ENCODE data around the gene IFRD2.
A peak's percentile ranks its signal among the peaks of the same experiment; 100 is the strongest.

IFRD2 gene

DNA sequence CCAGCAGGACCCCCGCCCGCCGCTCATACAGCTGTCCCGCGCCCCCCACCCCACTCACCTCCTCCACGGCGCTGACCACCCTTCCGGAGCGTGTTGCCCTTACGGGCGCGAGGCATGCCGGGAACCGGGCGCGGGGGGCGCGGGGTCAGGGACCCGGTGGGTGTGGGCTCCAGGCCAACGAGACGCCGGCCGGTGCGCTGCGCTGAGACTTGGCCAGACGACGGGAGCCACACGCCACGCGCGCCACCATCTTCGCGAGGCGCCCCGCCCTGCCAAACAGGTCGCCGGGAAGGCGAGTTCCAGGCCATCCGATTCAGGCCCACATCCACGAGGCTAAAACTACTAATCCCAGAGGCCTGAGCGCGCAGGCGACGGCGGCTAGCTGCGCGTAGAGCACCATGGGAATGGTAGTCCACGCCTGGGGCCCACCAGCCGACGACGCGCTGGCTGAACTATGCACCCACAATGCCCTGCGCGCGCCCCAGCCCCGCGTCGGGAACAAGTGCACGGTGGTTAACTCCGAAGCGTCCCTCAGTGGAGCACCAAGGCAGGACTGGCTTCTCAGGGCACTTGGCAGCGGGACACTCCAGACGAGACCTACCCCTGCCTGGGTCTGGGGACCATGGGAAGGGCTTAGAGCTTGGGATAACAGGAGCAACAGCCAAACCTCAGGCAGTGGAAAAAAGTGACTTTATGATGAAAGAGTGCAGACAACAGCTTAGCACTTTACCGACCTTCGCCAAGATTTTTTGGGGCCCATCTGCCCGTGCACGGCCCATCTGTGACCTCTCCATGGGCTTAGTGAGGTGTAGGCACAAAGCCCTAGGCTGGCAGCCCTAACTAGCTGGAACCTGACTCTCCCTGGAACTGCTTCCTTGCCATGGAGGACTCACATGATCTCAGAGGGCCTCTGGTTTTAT lies at the start of gene IFRD2:
IFRD2 (minus strand) TSS at position 271 of the 920 bp plus-strand sequence; CDS start at position 116, 155 bp downstream.
- DNase-seq, result peak; percentile 87 to 91

DNA sequence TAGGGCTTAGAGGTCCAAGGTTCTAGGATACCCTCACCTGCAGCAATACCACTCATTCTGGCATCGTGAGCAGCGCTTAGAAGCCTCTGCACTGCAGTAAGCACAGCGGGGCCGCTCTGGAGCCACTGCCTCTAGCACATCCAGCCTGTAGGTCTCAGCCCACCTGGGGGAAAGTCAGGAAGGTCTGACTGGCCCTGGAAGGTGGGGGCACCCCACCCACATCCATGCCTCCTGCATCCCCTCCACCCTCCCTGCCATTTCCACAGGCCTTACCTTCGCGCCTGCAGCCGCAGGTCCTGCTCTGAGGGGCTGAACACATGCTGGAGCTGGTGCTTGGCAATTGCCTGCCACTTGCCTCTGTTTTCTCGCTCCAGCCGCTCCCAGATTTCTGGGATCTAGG lies 49.3 kb upstream of the IFRD2 start:
- no peak for DNase-seq

GRCh38 chr3:50340448-50341329 lies 48.5 kb upstream of the IFRD2 start, which contains the start of gene RASSF1:
Gene RASSF1, minus strand, starts transcription at chr3:50340836. Its CDS starts 31 bp downstream, at chr3:50340805.
- DNase-seq, result peak; percentile 64 to 68

GRCh38 chr3:50340147-50340447 lies 47.9 kb upstream of the IFRD2 start:
- DNase-seq, result no peak

DNA sequence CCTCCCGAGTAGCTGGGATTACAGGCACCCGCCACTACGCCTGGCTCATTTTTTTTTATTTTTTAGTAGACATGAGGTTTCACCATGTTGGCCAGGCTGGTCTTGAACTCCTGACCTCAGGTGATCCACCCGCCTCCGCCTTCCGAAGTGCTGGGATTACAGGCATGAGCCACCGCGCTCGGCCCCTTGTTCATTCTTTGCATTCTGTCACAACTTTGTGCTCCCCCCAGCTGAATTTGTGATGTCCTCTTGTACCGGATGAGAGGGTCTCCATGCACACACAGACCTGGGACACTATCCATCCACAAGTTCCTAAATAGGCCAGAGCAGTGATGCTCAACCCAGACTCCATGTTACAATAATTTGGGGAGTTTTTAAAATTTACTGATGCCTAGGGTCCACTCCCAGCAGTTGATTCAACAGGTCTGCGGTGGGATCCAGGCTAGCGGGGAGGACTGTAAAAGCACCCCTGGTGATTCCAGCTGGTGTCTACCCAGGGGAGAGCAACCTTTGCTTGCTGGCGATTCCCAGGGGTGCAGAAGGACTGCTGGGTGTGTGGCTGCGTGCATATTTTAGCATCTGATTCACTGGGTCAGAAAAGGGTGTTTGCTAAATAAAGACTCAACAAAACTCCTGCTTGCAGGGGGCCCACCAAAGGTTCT lies 47.4 kb upstream of the IFRD2 start:
- DNase-seq, result no peak

- no peak for DNase-seq
Measured at GRCh38 chr3:50338965-50339364, 46.7 kb upstream of the IFRD2 start.

DNA sequence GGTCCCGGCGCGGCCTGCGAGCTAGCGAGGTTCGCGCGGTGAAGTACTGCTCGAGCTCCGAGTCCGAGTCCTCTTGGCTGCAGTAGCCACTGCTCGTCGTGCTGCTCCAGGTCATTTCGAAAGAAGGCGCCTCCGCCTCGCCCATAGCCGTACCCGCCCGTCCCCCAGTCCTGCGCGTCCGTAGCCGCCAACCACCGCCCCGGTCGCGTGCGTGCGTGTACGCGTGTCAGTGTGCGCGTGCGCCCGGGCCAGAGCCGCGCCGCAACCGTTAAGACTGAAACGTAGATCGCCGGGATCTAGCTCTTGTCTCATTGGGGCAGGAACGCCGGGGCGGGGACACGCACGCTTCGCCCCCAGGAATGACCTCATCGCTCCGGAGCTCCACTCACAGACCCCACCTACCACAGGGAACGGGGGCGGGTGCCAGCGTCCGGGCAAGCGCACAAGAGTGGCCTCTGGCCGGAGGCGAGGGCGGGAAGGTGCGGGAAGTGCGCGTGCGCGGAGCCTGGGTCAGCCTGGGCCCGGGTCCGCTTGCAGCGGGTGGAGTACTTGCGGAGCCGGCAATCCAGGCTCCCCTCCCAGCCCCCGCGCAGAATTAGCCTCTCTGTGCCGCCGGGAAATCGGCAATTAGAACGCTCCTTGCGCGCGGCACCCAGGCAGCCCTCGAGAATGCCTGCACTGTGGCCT lies 45.1 kb upstream of the IFRD2 start:
- DNase-seq, result peak; percentile 94

DNA sequence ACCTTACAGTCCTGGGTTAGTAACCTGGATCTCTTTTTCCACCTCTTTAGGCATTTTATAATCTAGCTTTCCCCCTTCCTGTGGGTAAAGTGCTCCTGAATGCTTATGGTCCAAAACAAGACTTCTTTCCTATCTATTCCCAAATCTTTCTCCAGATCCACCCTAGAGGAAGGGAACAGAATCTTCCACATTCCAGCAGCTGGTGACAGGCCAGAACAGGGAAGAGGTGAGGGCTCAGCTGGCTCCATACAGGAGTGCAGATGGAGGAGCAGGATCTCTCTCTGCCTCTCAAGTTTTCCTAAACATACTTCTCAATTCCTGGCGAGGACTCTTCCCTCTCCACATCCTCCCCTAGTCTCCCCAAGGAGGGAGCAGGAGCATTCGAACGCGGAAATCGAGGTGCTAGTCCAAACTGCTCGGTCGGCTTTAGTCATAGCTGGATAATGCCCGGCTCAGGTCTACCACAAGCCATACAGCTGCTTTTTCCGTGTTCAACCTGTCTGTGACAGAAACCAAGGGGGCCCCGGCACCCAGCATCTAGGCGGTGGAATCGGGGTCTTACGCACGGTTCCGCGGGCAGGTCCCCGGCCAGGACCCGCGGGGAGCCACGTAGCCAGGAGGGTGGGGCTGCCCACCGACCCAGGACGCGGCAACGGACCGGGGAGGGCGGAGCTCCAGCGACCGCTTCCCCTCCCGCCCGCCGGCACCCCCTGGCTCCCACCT lies 44.4 kb upstream of the IFRD2 start:
- DNase-seq, result no peak

- DNase-seq, result no peak
Measured at GRCh38 chr3:50334339-50335075, 42.3 kb upstream of the IFRD2 start.

- no peak for DNase-seq
Measured at GRCh38 chr3:50333744-50334328, 41.6 kb upstream of the IFRD2 start.

DNA sequence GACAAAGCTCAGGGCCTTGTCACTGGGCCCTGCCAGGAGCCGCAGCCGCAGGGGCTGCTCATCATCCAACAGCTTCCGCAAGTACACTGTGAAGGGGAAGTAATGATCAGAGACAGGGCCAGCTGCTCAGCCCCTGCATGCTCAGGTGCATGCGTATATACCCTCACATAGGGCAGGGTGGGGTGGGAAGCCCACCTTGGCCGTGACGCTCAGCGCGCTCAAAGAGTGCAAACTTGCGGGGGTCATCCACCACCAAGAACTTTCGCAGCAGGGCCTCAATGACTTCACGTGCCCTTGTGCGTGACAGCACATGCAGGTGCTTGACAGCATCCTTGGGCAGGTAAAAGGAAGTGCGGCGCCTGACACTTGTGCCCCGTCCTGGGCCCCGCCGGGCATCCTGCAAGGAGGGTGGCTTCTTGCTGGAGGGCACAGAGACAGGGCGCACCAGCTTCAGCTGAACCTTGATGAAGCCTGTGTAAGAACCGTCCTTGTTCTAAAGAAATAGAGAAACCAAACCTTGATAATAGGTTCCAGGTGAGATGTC lies 39.2 kb upstream of the IFRD2 start:
- DNase-seq, result no peak

- no peak for DNase-seq
Measured at GRCh38 chr3:50330330-50330729, 38.1 kb upstream of the IFRD2 start.

DNA sequence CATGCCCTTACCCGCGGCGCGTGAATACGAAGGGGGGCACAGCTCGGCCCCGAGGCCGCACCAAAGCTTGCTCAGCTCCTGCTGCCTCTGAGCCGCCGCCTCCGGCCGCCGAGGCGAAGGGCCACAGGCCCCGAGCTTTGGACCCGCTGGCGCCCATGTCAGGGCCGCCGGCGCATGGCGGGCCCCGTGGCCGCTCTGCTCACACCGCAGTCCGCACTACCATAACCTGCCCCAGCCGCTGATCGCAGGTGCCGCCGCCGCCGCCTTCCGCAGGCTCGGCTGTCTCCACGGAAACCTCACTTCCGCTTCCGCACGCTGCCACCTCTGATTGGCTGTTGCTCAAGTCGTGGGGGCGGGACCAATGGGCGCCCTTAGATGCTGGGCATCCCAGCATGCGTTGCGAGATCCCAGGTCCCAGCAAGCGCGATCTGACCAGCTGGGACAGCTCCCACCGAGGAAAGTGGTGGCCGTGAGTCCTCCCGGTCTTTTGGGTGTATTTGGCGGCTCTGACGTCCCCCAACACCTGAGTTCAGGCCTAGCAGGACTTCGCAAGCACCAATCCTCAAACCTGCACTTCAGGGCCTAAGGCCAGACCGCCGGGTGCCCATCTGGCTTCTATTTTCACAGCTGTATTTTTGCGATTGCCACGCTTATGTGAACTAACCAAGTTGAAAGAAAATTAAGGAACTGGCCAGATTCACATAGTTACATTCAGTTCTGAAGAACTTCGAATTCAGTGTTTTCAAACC lies 35.9 kb upstream of the IFRD2 start, which contains the start of gene TUSC2:
TUSC2 (minus strand) TSS at position 281 of the 749 bp plus-strand sequence; CDS start at position 157, 124 bp downstream.
- DNase-seq, result peak; percentile 92

- DNase-seq, result no peak
Measured at GRCh38 chr3:50327129-50327528, 34.9 kb upstream of the IFRD2 start.

GRCh38 chr3:50326182-50326541 lies 33.9 kb upstream of the IFRD2 start:
- no peak for DNase-seq

DNA sequence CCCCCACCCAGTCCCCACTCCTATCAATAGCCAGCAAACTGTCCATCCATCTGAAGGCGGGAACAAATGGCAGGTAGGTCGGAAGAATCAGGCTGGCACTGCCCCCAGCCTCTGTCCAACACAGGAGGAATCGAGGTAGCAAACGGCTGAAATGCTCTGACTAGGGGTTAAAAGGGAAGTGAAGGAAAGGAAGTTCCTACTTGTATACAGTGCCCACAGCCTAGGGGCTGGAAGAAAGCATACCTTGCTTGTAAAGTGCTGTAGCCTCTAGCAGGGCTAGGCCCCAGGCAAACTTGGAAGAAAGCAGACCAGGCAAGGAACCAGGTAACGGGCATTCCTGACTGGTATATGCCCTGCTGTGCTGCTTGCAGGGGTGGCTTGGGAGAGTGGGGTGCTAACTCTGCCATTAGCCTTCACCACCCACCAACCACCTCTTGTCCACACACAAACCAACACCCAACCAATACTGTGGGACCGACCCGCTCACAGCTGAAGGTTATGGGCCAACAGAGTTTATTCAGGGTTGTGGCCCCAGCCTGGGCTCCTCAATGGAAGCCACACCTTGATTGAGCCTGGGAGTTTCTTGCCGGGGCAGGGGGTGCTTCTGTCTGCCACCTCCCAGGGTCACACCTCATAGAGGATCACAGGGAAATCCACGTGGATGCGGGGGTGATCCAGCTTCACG lies 33.4 kb upstream of the IFRD2 start:
- DNase-seq, result no peak

GRCh38 chr3:50325113-50325480 lies 32.9 kb upstream of the IFRD2 start:
- DNase-seq, result no peak

DNA sequence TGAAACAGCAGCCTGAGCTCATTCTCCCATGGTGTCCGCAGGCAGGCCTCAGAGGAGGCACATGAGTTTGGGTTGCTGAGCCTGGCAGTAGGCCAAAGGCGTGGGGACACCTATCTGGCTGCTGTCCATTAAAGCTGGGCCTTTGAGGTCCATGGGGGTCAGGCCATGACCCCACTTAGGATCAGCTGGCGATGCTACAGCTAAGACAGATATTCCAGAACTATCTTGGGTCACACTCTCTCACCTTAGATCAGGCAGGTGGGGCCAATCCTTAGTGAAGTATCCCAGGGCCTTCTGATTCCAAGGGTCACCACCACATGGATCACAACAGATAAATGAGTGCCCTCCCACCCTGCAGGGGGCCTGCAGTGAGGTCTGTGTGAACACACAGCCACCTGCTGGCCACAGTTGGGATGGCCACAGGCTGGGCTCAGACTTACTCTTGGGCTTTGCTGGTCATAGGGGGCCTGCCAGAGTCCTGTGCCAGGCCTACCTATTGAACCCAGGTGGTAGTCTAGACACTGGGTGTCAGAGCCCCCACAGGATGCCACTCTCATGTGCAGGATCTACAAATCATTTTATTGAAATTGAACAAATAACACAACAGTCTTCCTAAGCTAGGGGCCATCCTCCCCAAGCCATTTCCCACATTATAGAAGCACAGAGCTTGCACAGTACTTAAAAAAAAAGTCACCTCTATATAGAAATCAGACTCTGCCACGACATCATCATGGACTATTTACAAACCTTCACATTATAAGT lies 32.3 kb upstream of the IFRD2 start:
- peak; percentile 61 for DNase-seq
